ENCODE data around the gene ARHGEF7.

The ARHGEF7 gene

GRCh38 chr13:111245576-111246384, 130.7 kb downstream of the ARHGEF7 start:
- TF ChIP-seq CTCF (conservative IDR thresholded peaks at IDR 0.05) = no peak
- no peak for TF ChIP-seq ZFX (IDR thresholded peaks at IDR 0.05)
- H3K27ac ChIP-seq = no peak overlapping the region

GRCh38 chr13:111247552-111247951, 132.4 kb downstream of the ARHGEF7 start:
- H3K27ac ChIP-seq = peak overlapping the region; percentile 78
- no peak for TF ChIP-seq ZFX (IDR thresholded peaks at IDR 0.05)
- no peak for TF ChIP-seq CTCF (conservative IDR thresholded peaks at IDR 0.05)

- no peak overlapping the region for H3K27ac ChIP-seq
- no peak for TF ChIP-seq ZFX (IDR thresholded peaks at IDR 0.05)
- TF ChIP-seq CTCF (conservative IDR thresholded peaks at IDR 0.05) = no peak
Measured at GRCh38 chr13:111248822-111249221, 133.7 kb downstream of the ARHGEF7 start.

DNA sequence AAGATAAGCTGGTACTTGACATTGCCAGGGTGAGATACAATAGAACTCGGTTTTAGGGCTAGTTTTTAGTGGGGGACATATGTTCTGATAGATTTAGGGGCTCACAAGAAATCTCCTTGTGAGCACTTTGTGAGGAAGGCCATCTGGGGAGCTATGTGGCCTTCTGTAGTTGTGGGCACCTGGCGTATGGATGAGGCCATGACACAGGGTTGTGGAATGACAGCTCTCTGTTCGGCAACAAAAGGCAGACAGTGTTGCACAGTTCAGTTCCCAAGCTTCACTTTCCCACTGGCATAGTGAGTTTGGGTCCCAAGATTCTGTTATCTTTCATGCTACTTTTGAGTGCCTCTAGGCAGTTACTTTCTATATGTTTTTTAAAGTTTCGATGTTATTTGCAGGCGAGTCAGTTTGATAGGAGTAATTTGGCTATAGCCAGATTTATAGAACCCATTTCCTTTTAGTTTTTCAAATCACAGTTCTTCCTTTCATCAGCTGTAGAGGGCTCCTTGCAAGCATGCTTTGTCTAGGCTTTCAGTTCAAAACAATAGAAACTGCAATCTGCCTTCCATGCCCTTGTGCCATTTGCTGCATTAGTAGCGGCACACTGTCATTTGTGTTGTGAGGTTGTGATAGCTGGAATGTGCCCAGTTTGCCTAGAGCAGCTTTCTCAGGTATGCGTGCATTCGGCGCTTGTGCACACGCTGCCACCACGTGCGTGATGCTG, 134.7 kb downstream of the ARHGEF7 start:
- TF ChIP-seq CTCF (conservative IDR thresholded peaks at IDR 0.05) = no peak
- no peak for TF ChIP-seq ZFX (IDR thresholded peaks at IDR 0.05)
- H3K27ac ChIP-seq = no peak overlapping the region

DNA sequence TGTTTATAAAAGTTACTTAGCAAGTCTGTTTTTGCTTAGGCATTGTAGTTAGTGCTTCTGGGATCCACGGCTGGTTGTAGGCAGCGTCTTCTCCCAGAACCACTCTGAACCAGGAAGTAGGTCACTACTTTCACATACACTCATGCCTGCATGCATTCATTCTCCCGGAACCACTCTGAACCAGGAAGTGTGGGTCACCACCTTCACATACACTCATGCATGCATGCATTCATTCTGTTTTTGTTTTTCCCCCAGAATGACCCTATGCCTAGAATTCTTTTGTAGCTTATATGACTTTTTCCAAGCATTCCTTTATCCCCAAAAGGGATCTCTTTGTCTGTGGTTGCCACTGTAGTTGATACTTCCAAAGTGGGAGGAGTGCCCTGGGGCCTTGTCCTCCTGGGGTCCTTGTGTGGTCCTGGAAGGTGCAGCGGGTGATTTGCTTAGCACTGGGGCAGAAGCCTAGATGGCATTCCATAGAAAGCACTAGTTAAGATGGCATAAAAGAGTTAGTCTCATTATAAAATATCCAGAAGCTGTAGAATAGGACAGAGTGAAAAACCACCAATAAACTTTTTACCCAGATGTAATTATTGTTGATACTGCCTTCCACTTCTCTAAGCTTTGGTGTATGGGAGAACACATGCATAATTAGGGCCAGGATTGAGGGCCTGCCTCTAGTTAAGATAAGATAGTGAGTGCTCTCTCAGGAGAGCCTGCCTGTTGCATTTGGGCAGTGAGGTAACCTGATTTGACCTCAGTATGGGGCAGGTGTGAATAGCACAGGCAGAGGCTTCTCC, 136.7 kb downstream of the ARHGEF7 start:
- H3K27ac ChIP-seq = no peak overlapping the region
- TF ChIP-seq ZFX (IDR thresholded peaks at IDR 0.05) = no peak
- no peak for TF ChIP-seq CTCF (conservative IDR thresholded peaks at IDR 0.05)

DNA sequence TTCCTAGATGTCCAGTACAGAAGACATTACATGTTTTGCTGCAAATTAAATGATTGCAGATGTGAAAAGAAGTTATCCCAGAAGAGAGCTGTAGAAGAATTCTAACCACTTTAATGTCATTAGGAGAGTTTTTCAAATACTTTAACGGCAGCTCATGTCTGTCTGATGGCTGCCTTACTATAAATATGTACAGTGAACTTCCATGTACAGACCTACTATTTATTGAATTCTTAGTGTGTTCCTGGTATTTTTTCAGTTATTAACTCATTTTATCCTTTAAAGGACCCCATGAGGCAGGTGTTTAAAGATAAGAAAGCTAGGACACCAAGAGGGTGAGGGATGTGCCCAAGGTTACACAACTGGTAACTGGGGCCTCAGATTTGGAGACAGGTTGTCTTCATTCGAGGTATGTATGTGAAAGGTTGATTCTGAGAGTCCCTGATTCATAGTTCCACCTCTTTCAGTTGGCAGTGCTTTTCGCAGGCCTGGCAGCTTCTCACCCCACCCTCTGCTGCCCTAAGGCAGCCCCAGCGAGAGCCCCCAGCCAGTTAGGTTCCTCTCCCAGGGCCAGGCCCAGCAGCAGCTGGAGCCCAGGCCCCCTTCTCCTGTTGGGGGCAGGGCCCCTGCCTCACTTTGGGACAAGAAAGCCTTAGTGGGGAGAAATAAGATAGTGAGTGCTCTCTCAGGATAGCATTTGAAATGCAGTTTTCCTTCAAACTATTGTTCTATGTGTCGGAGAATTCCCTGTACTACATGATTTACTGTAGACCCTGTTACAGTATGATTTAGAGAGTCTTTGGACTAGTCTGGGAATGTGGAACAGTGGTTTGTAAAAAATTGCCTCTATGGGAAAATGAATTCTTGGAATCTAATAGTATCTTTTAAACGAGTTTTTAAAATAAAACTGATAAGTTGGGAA, 137.6 kb downstream of the ARHGEF7 start:
- no peak for TF ChIP-seq CTCF (conservative IDR thresholded peaks at IDR 0.05)
- no peak for TF ChIP-seq ZFX (IDR thresholded peaks at IDR 0.05)
- H3K27ac ChIP-seq = no peak overlapping the region

All from C4-2B (cell line).